ENCODE results near the gene CFAP97D1. TPM values are rescaled to one million over a fixed set of nuclear protein-coding genes. Genes with fewer than 3 reads are reported as not detected.

The CFAP97D1 gene
- total and polyA plus RNA-seq, 2 experiments from 2014 or later, result 0.10 TPM; not detected in 1

GRCh38 chr17:43814026-43814425 lies 33.8 kb downstream of the CFAP97D1 start:
- peaks cover 3% of the 10 kb centered on the region for H3K4me1 ChIP-seq (ENCODE audit: insufficient read depth)
- H3K4me3 ChIP-seq, result no peak overlapping the region
- no peaks in the 10 kb centered on the region for H4K20me1 ChIP-seq (ENCODE audit: insufficient read depth, poor library complexity, severe bottlenecking)
- H3K27me3 ChIP-seq, result no peaks in the 10 kb centered on the region
- WGBS (ENCODE audit: low lambda C conversion rate, missing lambda C conversion rate), result 82% methylated on average over 12 of the region's 12 CpGs
- H3K9me3 ChIP-seq (ENCODE audit: low read depth), result no peaks in the 10 kb centered on the region
- no peak overlapping the region for H3K4me2 ChIP-seq
- no peak for TF ChIP-seq EZH2phosphoT487 (IDR thresholded peaks at IDR 0.05; ENCODE audit: low read depth, severe bottlenecking, unreplicated experiment)
- TF ChIP-seq, protein P1, sequence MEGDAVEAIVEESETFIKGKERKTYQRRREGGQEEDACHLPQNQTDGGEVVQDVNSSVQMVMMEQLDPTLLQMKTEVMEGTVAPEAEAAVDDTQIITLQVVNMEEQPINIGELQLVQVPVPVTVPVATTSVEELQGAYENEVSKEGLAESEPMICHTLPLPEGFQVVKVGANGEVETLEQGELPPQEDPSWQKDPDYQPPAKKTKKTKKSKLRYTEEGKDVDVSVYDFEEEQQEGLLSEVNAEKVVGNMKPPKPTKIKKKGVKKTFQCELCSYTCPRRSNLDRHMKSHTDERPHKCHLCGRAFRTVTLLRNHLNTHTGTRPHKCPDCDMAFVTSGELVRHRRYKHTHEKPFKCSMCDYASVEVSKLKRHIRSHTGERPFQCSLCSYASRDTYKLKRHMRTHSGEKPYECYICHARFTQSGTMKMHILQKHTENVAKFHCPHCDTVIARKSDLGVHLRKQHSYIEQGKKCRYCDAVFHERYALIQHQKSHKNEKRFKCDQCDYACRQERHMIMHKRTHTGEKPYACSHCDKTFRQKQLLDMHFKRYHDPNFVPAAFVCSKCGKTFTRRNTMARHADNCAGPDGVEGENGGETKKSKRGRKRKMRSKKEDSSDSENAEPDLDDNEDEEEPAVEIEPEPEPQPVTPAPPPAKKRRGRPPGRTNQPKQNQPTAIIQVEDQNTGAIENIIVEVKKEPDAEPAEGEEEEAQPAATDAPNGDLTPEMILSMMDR (IDR thresholded peaks at IDR 0.05; ENCODE audit: poor library complexity), result no peak
- TF ChIP-seq EZH2 (IDR thresholded peaks at IDR 0.05; ENCODE audit: borderline replicate concordance), result no peak
- DNase-seq (ENCODE audit: low spot score), result no peak
- H3K27ac ChIP-seq, result no peak overlapping the region
- H3K79me2 ChIP-seq, result no peaks in the 10 kb centered on the region
- H3K36me3 ChIP-seq (replicated peaks; ENCODE audit: insufficient read depth, low read depth), result no peaks in the 10 kb centered on the region
- H3K9me2 ChIP-seq (replicated peaks; ENCODE audit: insufficient read depth), result no peaks in the 10 kb centered on the region
- H2AFZ ChIP-seq, result no peak overlapping the region

DNA sequence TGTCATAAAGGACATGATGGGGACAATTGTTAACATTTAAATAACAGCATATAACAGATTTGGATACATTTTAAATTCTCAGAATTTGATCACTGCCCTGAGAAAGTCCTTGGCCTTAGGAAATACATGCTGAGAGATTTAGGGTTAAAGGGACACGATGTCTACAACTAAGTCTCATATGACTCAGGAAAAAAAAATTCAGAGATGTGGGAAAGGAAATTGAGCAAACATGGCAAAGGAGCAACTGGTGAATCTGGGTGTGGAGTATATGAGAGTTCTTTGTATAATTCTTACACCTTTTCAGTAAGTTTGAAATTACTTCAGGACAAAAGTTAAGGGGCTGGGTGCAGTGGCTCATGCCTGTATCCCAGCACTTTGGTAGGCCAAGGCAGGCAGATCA lies 34.5 kb downstream of the CFAP97D1 start:
- TF ChIP-seq, protein P1 (IDR thresholded peaks at IDR 0.05; ENCODE audit: poor library complexity), result no peak
- TF ChIP-seq EZH2 (IDR thresholded peaks at IDR 0.05; ENCODE audit: borderline replicate concordance), result no peak
- TF ChIP-seq EZH2phosphoT487 (IDR thresholded peaks at IDR 0.05; ENCODE audit: low read depth, severe bottlenecking, unreplicated experiment), result no peak
- WGBS (ENCODE audit: low lambda C conversion rate, missing lambda C conversion rate), result 34% methylated on average over 1 of the region's 1 CpG
- Histone ChIP-seq H3K9me2 (replicated peaks; ENCODE audit: insufficient read depth) (no peaks in the 10 kb centered on the region), H3K4me1 (ENCODE audit: insufficient read depth) (peaks cover 3% of the 10 kb centered on the region), H3K9me3 (ENCODE audit: low read depth) (no peaks in the 10 kb centered on the region), H3K4me2 (no peak overlapping the region), H3K79me2 (no peaks in the 10 kb centered on the region), H3K27ac (no peak overlapping the region), H4K20me1 (ENCODE audit: insufficient read depth, poor library complexity, severe bottlenecking) (no peaks in the 10 kb centered on the region), H3K36me3 (replicated peaks; ENCODE audit: insufficient read depth, low read depth) (no peaks in the 10 kb centered on the region), H2AFZ (no peak overlapping the region), H3K27me3 (no peaks in the 10 kb centered on the region), H3K4me3 (no peak overlapping the region)
- no peak for DNase-seq (ENCODE audit: low spot score)

DNA sequence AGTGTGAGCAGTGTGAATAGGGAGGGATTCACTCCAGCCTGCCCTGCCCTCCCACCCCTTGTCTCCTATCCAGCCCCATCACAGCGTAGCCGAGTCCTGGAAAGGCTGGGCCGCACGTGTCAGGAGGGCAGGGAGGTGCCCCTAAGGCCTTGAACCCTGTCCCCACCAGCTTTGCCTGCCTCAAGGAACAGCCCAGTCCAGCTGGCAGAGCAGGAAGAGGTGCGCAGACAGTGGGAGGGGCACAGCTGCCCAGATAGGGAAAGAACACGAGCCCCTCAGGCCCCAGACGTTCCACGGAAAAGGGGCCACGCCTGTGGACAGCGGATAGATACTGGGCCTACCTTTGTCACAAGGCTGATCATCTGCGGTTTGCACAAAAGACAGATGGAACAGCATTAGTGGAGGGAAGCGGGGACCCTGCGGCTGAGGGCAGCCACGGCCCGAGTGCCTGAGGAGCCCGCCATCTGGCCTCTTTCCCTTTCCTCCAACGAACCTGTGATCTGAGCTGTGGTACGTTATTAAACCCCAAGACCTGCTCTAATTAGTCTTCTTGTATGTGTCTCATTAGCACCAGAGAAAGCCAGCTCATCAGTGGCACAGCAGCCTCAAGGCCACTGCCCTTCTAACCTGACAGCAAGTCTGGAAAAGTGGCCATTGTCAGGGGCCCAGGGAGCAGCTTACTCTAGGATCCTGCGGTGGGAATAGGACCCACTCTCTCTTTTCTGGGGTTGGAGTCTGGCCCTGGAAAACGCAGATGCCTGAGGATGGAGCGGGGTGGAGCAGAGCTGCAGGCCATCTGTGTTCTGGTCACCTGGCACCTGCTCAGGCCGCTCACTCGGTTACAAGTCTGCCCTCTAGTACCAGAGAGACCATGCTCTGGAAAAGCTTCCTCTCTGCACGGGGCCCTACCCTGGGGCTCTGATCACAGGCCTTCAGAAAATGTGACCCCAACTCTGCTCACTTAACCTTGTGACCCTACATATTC lies 36.4 kb downstream of the CFAP97D1 start:
- no peaks in the 10 kb centered on the region for H3K9me3 ChIP-seq (ENCODE audit: low read depth)
- H3K4me3 ChIP-seq, result no peak overlapping the region
- WGBS (ENCODE audit: low lambda C conversion rate, missing lambda C conversion rate), result 90% methylated on average over 24 of the region's 24 CpGs
- H3K27me3 ChIP-seq, result no peaks in the 10 kb centered on the region
- H3K79me2 ChIP-seq, result no peaks in the 10 kb centered on the region
- DNase-seq (ENCODE audit: low spot score), result no peak
- peaks cover 3% of the 10 kb centered on the region for H3K4me1 ChIP-seq (ENCODE audit: insufficient read depth)
- no peaks in the 10 kb centered on the region for H4K20me1 ChIP-seq (ENCODE audit: insufficient read depth, poor library complexity, severe bottlenecking)
- no peak overlapping the region for H3K27ac ChIP-seq
- H2AFZ ChIP-seq, result no peak overlapping the region
- TF ChIP-seq EZH2 (IDR thresholded peaks at IDR 0.05; ENCODE audit: borderline replicate concordance), result no peak
- TF ChIP-seq, protein P1 (IDR thresholded peaks at IDR 0.05; ENCODE audit: poor library complexity), result no peak
- no peak for TF ChIP-seq EZH2phosphoT487 (IDR thresholded peaks at IDR 0.05; ENCODE audit: low read depth, severe bottlenecking, unreplicated experiment)
- H3K36me3 ChIP-seq (replicated peaks; ENCODE audit: insufficient read depth, low read depth), result no peaks in the 10 kb centered on the region
- H3K4me2 ChIP-seq, result no peak overlapping the region
- H3K9me2 ChIP-seq (replicated peaks; ENCODE audit: insufficient read depth), result no peaks in the 10 kb centered on the region
